Upper lobe of right lung (tissue), 1 donor: ENCODE measurements around the gene KLHL30. TPM values are rescaled to one million over a fixed set of nuclear protein-coding genes. Genes with fewer than 3 reads are reported as not detected.
"Not testable (repeated sequence)": the region's sequence is repeated elsewhere in the genome, so short reads cannot be mapped to it uniquely, and the experiment has no call there.

Experiments
- ATAC-seq: fragments of 200-7000 bp; cut with Tn5 transposase; one replicate; pipeline ENCODE4 v1.9.1; 2020; ENCODE audit warnings: mild to moderate bottlenecking, moderate library complexity
- DNase-seq: peaks from one replicate; pipeline ENCODE4 v3.0.0-alpha.2; 2020
- H3K27ac ChIP-seq: fragments of 200-600 bp; one replicate; pipeline ENCODE4 v1.8.0; 2022
- H3K27me3 ChIP-seq: fragments of 200-600 bp; one replicate; pipeline ENCODE4 v1.8.0; 2022; ENCODE audit warnings: mild to moderate bottlenecking
- H3K36me3 ChIP-seq: fragments of 200-600 bp; one replicate; pipeline ENCODE4 v1.8.0; 2022
- H3K4me1 ChIP-seq: fragments of 200-600 bp; one replicate; pipeline ENCODE4 v1.8.0; 2022
- H3K4me3 ChIP-seq: fragments of 200-600 bp; one replicate; pipeline ENCODE4 v1.8.0; 2022; ENCODE audit warnings: mild to moderate bottlenecking
- H3K9me3 ChIP-seq: fragments of 200-600 bp; one replicate; pipeline ENCODE4 v1.8.0; 2022
- CTCF ChIP-seq: fragments of 200-600 bp; IDR thresholded peaks from one replicate; pipeline ENCODE4 v1.8.0; 2022; ENCODE audit warnings: antibody characterized with exemption
- intact Hi-C: fragments of 100-400 bp; cut with DNase I; formaldehyde crosslinking; loops from one replicate; pipeline ENCODE4 v1.11.0; 2022
- total RNA-seq: library from RNA; stranded (reverse); fragmentation: NEBNext Ultra II Directional; extraction: Animal tissue kit (Norgen Biotek cat#: 25700); gene quantifications from one replicate; pipeline ENCODE4 v1.2.1, GENCODE V29; 2021
- donor health status: DM: no; HTN: yes; CAD: no; lungs with severe emphysema.

Gene KLHL30
- total RNA-seq, 1 donor from 2014 or later = 0.90 TPM

GRCh38 chr2:238113611-238114010 lies 24.9 kb upstream of the KLHL30 start:
- no peaks in the 10 kb centered on the region for H3K9me3 ChIP-seq
- peaks cover 12% of the 10 kb centered on the region for H3K27me3 ChIP-seq
- no peak overlapping the region for H3K4me3 ChIP-seq
- TF ChIP-seq CTCF = no peak
- H3K27ac ChIP-seq = no peak overlapping the region
- no peak for ATAC-seq
- intact Hi-C loops = no loop called here
- peak; percentile 26 for DNase-seq
- no peaks in the 10 kb centered on the region for H3K36me3 ChIP-seq
- H3K4me1 ChIP-seq = peaks cover 7% of the 10 kb centered on the region

GRCh38 chr2:238114331-238114841 lies 24.1 kb upstream of the KLHL30 start:
- ATAC-seq (no peak), DNase-seq (no peak)
- H3K4me3 ChIP-seq = no peak overlapping the region
- peaks cover 12% of the 10 kb centered on the region for H3K27me3 ChIP-seq
- no peaks in the 10 kb centered on the region for H3K36me3 ChIP-seq
- TF ChIP-seq CTCF = no peak
- H3K27ac ChIP-seq = no peak overlapping the region
- H3K9me3 ChIP-seq = no peaks in the 10 kb centered on the region
- intact Hi-C loops = no loop called here
- no peaks in the 10 kb centered on the region for H3K4me1 ChIP-seq

- Histone ChIP-seq H3K27me3 (peaks cover 14% of the 10 kb centered on the region), H3K27ac (no peak overlapping the region), H3K4me1 (no peaks in the 10 kb centered on the region), H3K4me3 (no peak overlapping the region), H3K36me3 (no peaks in the 10 kb centered on the region), H3K9me3 (no peaks in the 10 kb centered on the region)
- ATAC-seq (no peak), DNase-seq (no peak)
- intact Hi-C loops = no loop called here
- TF ChIP-seq CTCF = no peak
These were observed 23.4 kb upstream of the KLHL30 start for GRCh38 chr2:238114851-238115660.

- DNase-seq, H3K4me3 ChIP-seq, intact Hi-C loops, H3K27ac ChIP-seq, H3K9me3 ChIP-seq, ATAC-seq, H3K4me1 ChIP-seq, H3K36me3 ChIP-seq: not testable (repeated sequence)
- peaks cover 17% of the 10 kb centered on the region for H3K27me3 ChIP-seq
These were observed 22.8 kb upstream of the KLHL30 start for GRCh38 chr2:238115709-238116108.

GRCh38 chr2:238116298-238117198 lies 21.9 kb upstream of the KLHL30 start:
- peak; percentile 3 for ATAC-seq
- no peaks in the 10 kb centered on the region for H3K9me3 ChIP-seq
- no peak for DNase-seq
- TF ChIP-seq CTCF = no peak
- intact Hi-C loops = no loop called here
- H3K4me1 ChIP-seq = no peaks in the 10 kb centered on the region
- H3K27ac ChIP-seq = no peak overlapping the region
- H3K36me3 ChIP-seq = no peaks in the 10 kb centered on the region
- H3K27me3 ChIP-seq = peaks cover 21% of the 10 kb centered on the region
- H3K4me3 ChIP-seq = no peak overlapping the region
